Neuronal stem cell (in vitro differentiated cells): Measurements from ENCODE around the gene ADSS1.

ENCODE experiments used
- DNase-seq: peaks from one replicate; pipeline ENCODE4 v3.0.0-alpha.2; 2013; ENCODE audit warnings: low spot score
- H2AFZ ChIP-seq: one replicate; pipeline ENCODE4 v1.6.1; 2013; ENCODE audit warnings: mild to moderate bottlenecking, low read length, inconsistent platforms
- H2AK5ac ChIP-seq: 2 replicates; pipeline ENCODE4 v1.6.1; 2013; ENCODE audit warnings: low read depth, mild to moderate bottlenecking, inconsistent platforms, low read length, moderate library complexity, mixed read lengths
- H2BK120ac ChIP-seq: 2 replicates; pipeline ENCODE4 v1.6.1; 2013; ENCODE audit warnings: low read depth, mild to moderate bottlenecking, inconsistent platforms, low read length, moderate library complexity, mixed read lengths
- H2BK12ac ChIP-seq: one replicate; pipeline ENCODE4 v1.6.1; 2013; ENCODE audit warnings: low read length, inconsistent platforms
- H2BK15ac ChIP-seq: 2 replicates; pipeline ENCODE4 v1.6.1; 2013; ENCODE audit warnings: mild to moderate bottlenecking, low read length, inconsistent platforms, mixed read lengths
- H2BK5ac ChIP-seq: one replicate; pipeline ENCODE4 v1.6.1; 2013; ENCODE audit warnings: inconsistent platforms, mild to moderate bottlenecking, low read length, moderate library complexity
- H3K14ac ChIP-seq: one replicate; pipeline ENCODE4 v1.6.1; 2013; ENCODE audit warnings: low read length, inconsistent platforms
- H3K18ac ChIP-seq: 2 replicates; pipeline ENCODE4 v1.6.1; 2013; ENCODE audit warnings: low read length, inconsistent platforms
- H3K23ac ChIP-seq: 2 replicates; pipeline ENCODE4 v1.6.1; 2013; ENCODE audit warnings: low read depth, mild to moderate bottlenecking, mixed read lengths, low read length, inconsistent platforms; ENCODE audit not compliant: poor library complexity
- H3K27ac ChIP-seq: replicated peaks from 3 replicates; pipeline ENCODE4 v1.5.1; 2013; ENCODE audit warnings: low read length, inconsistent platforms
- H3K27me3 ChIP-seq, 3 experiments: 2 replicates each; pipeline ENCODE4 v1.6.1; 2013; ENCODE audit warnings: low read length in 3 of 3, mild to moderate bottlenecking in 2 of 3, inconsistent platforms in 1 of 3, low read depth in 1 of 3, mixed read lengths in 1 of 3, moderate library complexity in 1 of 3; ENCODE audit not compliant: control insufficient read depth in 3 of 3, insufficient read depth in 3 of 3
- H3K36me3 ChIP-seq, 2 donors: replicated peaks in 1 of 2; 2 replicates each; pipeline ENCODE4 v1.6.1; 2013; ENCODE audit warnings: low read length in 2 of 2; ENCODE audit not compliant: control insufficient read depth in 2 of 2, insufficient read depth in 2 of 2
- H3K4ac ChIP-seq: 2 replicates; pipeline ENCODE4 v1.6.1; 2013; ENCODE audit warnings: inconsistent platforms, mild to moderate bottlenecking, low read length, moderate library complexity
- H3K4me1 ChIP-seq, 2 donors: 1 replicate in 1 of 2; 2 replicates in 1 of 2; pipeline ENCODE4 v1.6.1; 2013; ENCODE audit warnings: low read length in 2 of 2, low read depth in 1 of 2; ENCODE audit not compliant: control insufficient read depth in 2 of 2, insufficient read depth in 1 of 2
- H3K4me2 ChIP-seq: one replicate; pipeline ENCODE4 v1.6.1; 2013; ENCODE audit warnings: mild to moderate bottlenecking, low read length, inconsistent platforms; ENCODE audit not compliant: insufficient read depth, poor library complexity, severe bottlenecking
- H3K4me3 ChIP-seq, 2 donors: 2 replicates each; pipeline ENCODE4 v1.5.1; 2013; ENCODE audit warnings: low read length in 2 of 2, mild to moderate bottlenecking in 2 of 2, inconsistent platforms in 1 of 2, moderate library complexity in 1 of 2
- H3K79me1 ChIP-seq: one replicate; pipeline ENCODE4 v1.6.1; 2013; ENCODE audit warnings: low read depth, mild to moderate bottlenecking, inconsistent platforms, low read length, moderate library complexity
- H3K9ac ChIP-seq: one replicate; pipeline ENCODE4 v1.6.1; 2013; ENCODE audit warnings: mild to moderate bottlenecking, low read depth, low read length, inconsistent platforms; ENCODE audit not compliant: poor library complexity
- H3K9me3 ChIP-seq, 2 donors: replicated peaks in 1 of 2; 2 replicates each; pipeline versions ENCODE3 to v1.6.1; 2013; ENCODE audit warnings: low read length in 2 of 2, mild to moderate bottlenecking in 2 of 2, inconsistent platforms in 1 of 2, low read depth in 1 of 2, mixed read lengths in 1 of 2, moderate library complexity in 1 of 2; ENCODE audit not compliant: control insufficient read depth in 2 of 2, insufficient read depth in 1 of 2
- H4K8ac ChIP-seq: one replicate; pipeline ENCODE4 v1.6.1; 2013; ENCODE audit warnings: low read depth, mild to moderate bottlenecking, inconsistent platforms, low read length, moderate library complexity
- H4K91ac ChIP-seq: one replicate; pipeline ENCODE4 v1.6.1; 2013; ENCODE audit warnings: low read length, low read depth, mild to moderate bottlenecking, inconsistent platforms; ENCODE audit not compliant: poor library complexity
- WGBS, 2 donors: extraction: QIAGEN DNeasy Blood & Tissue Kit; methylation state at CpG; one replicate each; pipeline ENCODE4 v1.1.7; 2013; ENCODE audit warnings: missing lambda C conversion rate in 2 of 2, mixed read lengths in 1 of 2; ENCODE audit not compliant: insufficient read length in 2 of 2, insufficient replicate concordance in 1 of 2; ENCODE audit errors: extremely low coverage in 2 of 2; 5-methylcytosine and 5-hydroxymethylcytosine counted together

Gene ADSS1

GRCh38 chr14:104771918-104772706 is 48.1 kb downstream of the ADSS1 start:
- Histone ChIP-seq H3K27me3 (no peaks in the 10 kb centered on the region), H3K9me3 (peaks cover 11 to 13% of the 10 kb centered on the region in 2 donors), H2BK15ac (no peak overlapping the region), H2AK5ac (no peak overlapping the region), H2BK5ac (peak overlapping the region; percentile 5), H3K18ac (no peak overlapping the region), H2BK120ac (no peak overlapping the region), H4K91ac (no peak overlapping the region), H3K4me1 (peaks cover 5 to 19% of the 10 kb centered on the region in 2 donors), H3K14ac (no peak overlapping the region), H3K23ac (peak overlapping the region; percentile 34), H3K4ac (no peak overlapping the region), H3K27ac (no peak overlapping the region), H3K9ac (no peak overlapping the region), H2BK12ac (no peak overlapping the region), H3K36me3 (peaks cover 43 to 80% of the 10 kb centered on the region in 2 donors), H3K79me1 (peaks cover 15% of the 10 kb centered on the region), H4K8ac (peak overlapping the region; percentile 29), H2AFZ (no peak overlapping the region), H3K4me3 (no peak overlapping the region), H3K4me2 (no peak overlapping the region)
- DNase-seq = no peak
- WGBS, 2 donors = no CpG with 5 or more reads among the region's 34 CpGs

- Histone ChIP-seq H3K4me2 (no peak overlapping the region), H3K23ac (peak overlapping the region; percentile 93), H2AFZ (no peak overlapping the region), H3K27ac (no peak overlapping the region), H3K9ac (peak overlapping the region; percentile 44), H2BK12ac (no peak overlapping the region), H4K8ac (peak overlapping the region; percentile 29), H3K4me3 (no peak overlapping the region), H3K9me3 (peaks cover 11 to 13% of the 10 kb centered on the region in 2 donors), H4K91ac (no peak overlapping the region), H3K14ac (no peak overlapping the region), H3K4me1 (peaks cover 5 to 26% of the 10 kb centered on the region in 2 donors), H3K18ac (peak overlapping the region; percentile 4), H3K4ac (no peak overlapping the region), H2BK15ac (no peak overlapping the region), H2BK5ac (peak overlapping the region; percentile 5), H2BK120ac (no peak overlapping the region), H3K79me1 (peaks cover 16% of the 10 kb centered on the region), H3K27me3 (no peaks in the 10 kb centered on the region), H2AK5ac (no peak overlapping the region), H3K36me3 (peaks cover 44 to 81% of the 10 kb centered on the region in 2 donors)
- WGBS, 2 donors = no CpG with 5 or more reads among the region's 38 CpGs
- DNase-seq = no peak
These were observed 48.9 kb downstream of the ADSS1 start for GRCh38 chr14:104772707-104773504.

GRCh38 chr14:104773505-104774452 is 49.8 kb downstream of the ADSS1 start:
- H2BK12ac ChIP-seq = no peak overlapping the region
- no peak for DNase-seq
- H4K8ac ChIP-seq = peak overlapping the region; percentile 43
- peaks cover 15% of the 10 kb centered on the region for H3K79me1 ChIP-seq
- no peaks in the 10 kb centered on the region for H3K27me3 ChIP-seq
- no peak overlapping the region for H2BK120ac ChIP-seq
- no peak overlapping the region for H3K18ac ChIP-seq
- H3K4ac ChIP-seq = no peak overlapping the region
- H2AFZ ChIP-seq = no peak overlapping the region
- no peak overlapping the region for H2AK5ac ChIP-seq
- H3K9ac ChIP-seq = peak overlapping the region; percentile 21
- WGBS, 2 donors = no CpG with 5 or more reads among the region's 46 CpGs
- peak overlapping the region; percentile 93 for H3K23ac ChIP-seq
- H3K4me3 ChIP-seq = no peak overlapping the region
- H2BK5ac ChIP-seq = no peak overlapping the region
- H4K91ac ChIP-seq = peak overlapping the region; percentile 53
- H3K14ac ChIP-seq = no peak overlapping the region
- no peak overlapping the region for H3K4me2 ChIP-seq
- no peak overlapping the region for H3K27ac ChIP-seq
- no peak overlapping the region for H2BK15ac ChIP-seq
- peaks cover 3 to 31% of the 10 kb centered on the region in 2 donors for H3K4me1 ChIP-seq
- peaks cover 11 to 16% of the 10 kb centered on the region in 2 donors for H3K9me3 ChIP-seq
- H3K36me3 ChIP-seq = peaks cover 47 to 76% of the 10 kb centered on the region in 2 donors
